Measurements from ENCODE around the gene HELZ.
"Not testable (repeated sequence)": the region's sequence is repeated elsewhere in the genome, so short reads cannot be mapped to it uniquely, and the experiment has no call there.

The HELZ gene

GRCh38 chr17:67266496-67266895 is 21.5 kb upstream of the HELZ start:
- no peak for DNase-seq

GRCh38 chr17:67265436-67266019 is 20.5 kb upstream of the HELZ start:
- DNase-seq: no peak

GRCh38 chr17:67262435-67263117 is 17.6 kb upstream of the HELZ start:
- DNase-seq: no peak

- no peak for DNase-seq
Measured at GRCh38 chr17:67260170-67260987, 15.4 kb upstream of the HELZ start.

- DNase-seq: no peak
Measured at GRCh38 chr17:67258821-67259468, 13.9 kb upstream of the HELZ start.

- DNase-seq: no peak
Measured at GRCh38 chr17:67256075-67256732, 11.2 kb upstream of the HELZ start.

- no peak for DNase-seq
Measured at GRCh38 chr17:67253384-67253783, 8.4 kb upstream of the HELZ start.

- DNase-seq: not testable (repeated sequence)
Measured at GRCh38 chr17:67251586-67251985, 6.6 kb upstream of the HELZ start.

- DNase-seq: no peak
Measured at GRCh38 chr17:67248291-67248690, 3.3 kb upstream of the HELZ start.

- DNase-seq: no peak
Measured at GRCh38 chr17:67247416-67247900, 2.5 kb upstream of the HELZ start.

- peak; percentile 11 for DNase-seq
Measured at GRCh38 chr17:67246653-67247415, 1.8 kb upstream of the HELZ start.

GRCh38 chr17:67246403-67246652 is 1.3 kb upstream of the HELZ start:
- no peak for DNase-seq

GRCh38 chr17:67245694-67246402 is 852 bp upstream of the HELZ start:
- no peak for DNase-seq

- no peak for DNase-seq
Measured at GRCh38 chr17:67244431-67245072, 444 bp downstream of the HELZ start.

GRCh38 chr17:67243284-67243683 is 1.7 kb downstream of the HELZ start:
- no peak for DNase-seq

- no peak for DNase-seq
Measured at GRCh38 chr17:67241719-67242341, 3.2 kb downstream of the HELZ start.

- no peak for DNase-seq
Measured at GRCh38 chr17:67239597-67239996, 5.4 kb downstream of the HELZ start.

- peak; percentile 34 for DNase-seq
Measured at GRCh38 chr17:67238991-67239390, 6.0 kb downstream of the HELZ start.

GRCh38 chr17:67232441-67232840 is 12.6 kb downstream of the HELZ start:
- no peak for DNase-seq

- DNase-seq: no peak
Measured at GRCh38 chr17:67229109-67229955, 15.7 kb downstream of the HELZ start.

Measured in DMS79 treated with DMSO at 0.1 percent for 48 hours (cell line).